HEK293 (cell line): ENCODE measurements around the gene PLEKHF1.

Experiments
- CTCF ChIA-PET: fragments of 350-600 bp; formaldehyde crosslinking; extraction: SDS; loops from one replicate; lab custom pipeline; 2021; ENCODE audit warnings: antibody characterized with exemption; lab: Yijun Ruan, JAX
- POLR2A ChIA-PET: fragments of 300-600 bp; formaldehyde crosslinking; extraction: SDS; loops from one replicate; lab custom pipeline; 2020; ENCODE audit warnings: antibody characterized with exemption, inconsistent platforms; lab: Yijun Ruan, JAX
- H3K27ac ChIP-seq: fragments of 200-500 bp; sonication (Bioruptor generic); 2 replicates; pipeline ENCODE4 v1.5.1; 2014; ENCODE audit warnings: low read depth, low read length, control low read depth, inconsistent platforms; ENCODE audit errors: extremely low read depth
- H3K36me3 ChIP-seq, 2 experiments: fragments of 200-500 bp in 1 of 2; sonication (Bioruptor generic) in 1 of 2; 1 replicate in 1 of 2; 2 replicates in 1 of 2; pipeline ENCODE4 v1.5.1; 2014 to 2017; ENCODE audit warnings: inconsistent platforms in 2 of 2, low read length in 2 of 2; ENCODE audit not compliant: control insufficient read depth in 2 of 2, insufficient read depth in 1 of 2
- H3K4me1 ChIP-seq: fragments of 200-500 bp; sonication (Bioruptor generic); 2 replicates; pipeline ENCODE4 v1.5.1; 2014; ENCODE audit warnings: mild to moderate bottlenecking, low read length, inconsistent platforms; ENCODE audit not compliant: control insufficient read depth, insufficient read depth
- H3K4me3 ChIP-seq: 2 replicates; pipeline ENCODE4 v1.5.1; 2011; ENCODE audit warnings: low read depth, mild to moderate bottlenecking, control low read depth, low read length, moderate library complexity
- H3K9me3 ChIP-seq: fragments of 200-500 bp; sonication (Bioruptor generic); 2 replicates; pipeline ENCODE4 v1.5.1; 2014; ENCODE audit warnings: low read depth, low read length, inconsistent platforms; ENCODE audit not compliant: control insufficient read depth, insufficient read depth
- FEZF1 ChIP-seq: fragments of 450-650 bp; formaldehyde crosslinking; IDR thresholded peaks from 2 replicates; pipeline ENCODE4 v1.5.1; 2016; ENCODE audit warnings: missing biosample characterization, missing genetic modification characterization
- IKZF3 ChIP-seq: fragments of 450-650 bp; IDR thresholded peaks from 2 replicates; pipeline ENCODE4 v1.5.0; 2018; ENCODE audit warnings: missing biosample characterization, mild to moderate bottlenecking, missing genetic modification characterization, moderate library complexity
- KLF8 ChIP-seq: fragments of 450-650 bp; formaldehyde crosslinking; IDR thresholded peaks from 2 replicates; pipeline ENCODE4 v1.5.1; 2016; ENCODE audit warnings: missing biosample characterization, missing genetic modification characterization
- MYNN ChIP-seq: fragments of 450-650 bp; formaldehyde crosslinking; IDR thresholded peaks from 2 replicates; pipeline ENCODE4 v1.5.1; 2016; ENCODE audit warnings: missing biosample characterization, missing genetic modification characterization, borderline replicate concordance
- PATZ1 ChIP-seq: fragments of 450-650 bp; formaldehyde crosslinking; IDR thresholded peaks from 2 replicates; pipeline ENCODE4 v1.5.1; 2016; ENCODE audit warnings: missing biosample characterization, missing genetic modification characterization
- SALL2 ChIP-seq: fragments of 450-650 bp; formaldehyde crosslinking; IDR thresholded peaks from 2 replicates; pipeline ENCODE4 v1.5.0; 2017; ENCODE audit warnings: missing biosample characterization, mild to moderate bottlenecking, missing genetic modification characterization, borderline replicate concordance
- SP3 ChIP-seq: fragments of 450-650 bp; formaldehyde crosslinking; IDR thresholded peaks from 2 replicates; pipeline ENCODE4 v1.5.1; 2016; ENCODE audit warnings: missing biosample characterization, missing genetic modification characterization
- ZBTB17 ChIP-seq: fragments of 450-650 bp; formaldehyde crosslinking; IDR thresholded peaks from 2 replicates; pipeline ENCODE4 v1.5.1; 2016; ENCODE audit warnings: missing biosample characterization, missing genetic modification characterization
- ZBTB20 ChIP-seq: fragments of 450-650 bp; formaldehyde crosslinking; IDR thresholded peaks from 2 replicates; pipeline ENCODE4 v1.5.1; 2016; ENCODE audit warnings: missing biosample characterization, missing genetic modification characterization
- ZFP3 ChIP-seq: fragments of 450-650 bp; formaldehyde crosslinking; IDR thresholded peaks from 2 replicates; pipeline ENCODE4 v1.5.1; 2016; ENCODE audit warnings: low read depth, missing biosample characterization, missing genetic modification characterization
- ZNF155 ChIP-seq: fragments of 450-650 bp; formaldehyde crosslinking; IDR thresholded peaks from 2 replicates; pipeline ENCODE4 v1.5.1; 2016; ENCODE audit warnings: missing biosample characterization, missing genetic modification characterization
- ZNF324 ChIP-seq: fragments of 450-650 bp; formaldehyde crosslinking; IDR thresholded peaks from 2 replicates; pipeline ENCODE4 v1.5.1; 2016; ENCODE audit warnings: missing biosample characterization, missing genetic modification characterization
- ZNF350 ChIP-seq: fragments of 450-650 bp; formaldehyde crosslinking; IDR thresholded peaks from 2 replicates; pipeline ENCODE4 v1.5.0; 2017; ENCODE audit warnings: missing biosample characterization, mild to moderate bottlenecking, missing genetic modification characterization
- ZNF366 ChIP-seq: fragments of 450-650 bp; formaldehyde crosslinking; conservative IDR thresholded peaks from 2 replicates; pipeline ENCODE4 v1.5.1; 2016; ENCODE audit warnings: missing biosample characterization, missing genetic modification characterization
- ZNF394 ChIP-seq: fragments of 450-650 bp; formaldehyde crosslinking; IDR thresholded peaks from 2 replicates; pipeline ENCODE4 v1.5.1; 2016; ENCODE audit warnings: missing biosample characterization, missing genetic modification characterization, mild to moderate bottlenecking, moderate library complexity, borderline replicate concordance
- ZNF404 ChIP-seq: fragments of 450-650 bp; formaldehyde crosslinking; IDR thresholded peaks from 2 replicates; pipeline ENCODE4 v1.5.1; 2017; ENCODE audit warnings: missing biosample characterization, missing genetic modification characterization
- ZNF518A ChIP-seq: fragments of 450-650 bp; formaldehyde crosslinking; conservative IDR thresholded peaks from 2 replicates; pipeline ENCODE4 v1.5.1; 2016; ENCODE audit warnings: low read depth, missing biosample characterization, missing genetic modification characterization
- ZNF529 ChIP-seq: fragments of 450-650 bp; formaldehyde crosslinking; IDR thresholded peaks from 2 replicates; pipeline ENCODE4 v1.5.1; 2017; ENCODE audit warnings: missing genetic modification characterization, missing biosample characterization; ENCODE audit not compliant: insufficient replicate concordance
- ZNF580 ChIP-seq: fragments of 450-650 bp; formaldehyde crosslinking; IDR thresholded peaks from 2 replicates; pipeline ENCODE4 v1.5.1; 2016; ENCODE audit warnings: missing biosample characterization, missing genetic modification characterization
- ZNF600 ChIP-seq: fragments of 450-650 bp; formaldehyde crosslinking; IDR thresholded peaks from 2 replicates; pipeline ENCODE4 v1.5.1; 2016; ENCODE audit warnings: missing biosample characterization, missing genetic modification characterization
- ZNF610 ChIP-seq: fragments of 450-650 bp; formaldehyde crosslinking; IDR thresholded peaks from 2 replicates; pipeline ENCODE4 v1.5.1; 2016; ENCODE audit warnings: missing biosample characterization, missing genetic modification characterization, borderline replicate concordance
- ZNF626 ChIP-seq: fragments of 450-650 bp; sonication (Bioruptor Pico); formaldehyde crosslinking; IDR thresholded peaks from 2 replicates; pipeline ENCODE4 v1.5.1; 2018; ENCODE audit warnings: missing biosample characterization, missing genetic modification characterization, inconsistent platforms
- ZNF639 ChIP-seq: fragments of 450-650 bp; formaldehyde crosslinking; IDR thresholded peaks from 2 replicates; pipeline ENCODE4 v1.5.1; 2016; ENCODE audit warnings: missing biosample characterization, missing genetic modification characterization
- ZNF654 ChIP-seq: fragments of 450-650 bp; formaldehyde crosslinking; IDR thresholded peaks from 2 replicates; pipeline ENCODE4 v1.5.1; 2016; ENCODE audit warnings: low read depth, missing biosample characterization, missing genetic modification characterization
- ZNF76 ChIP-seq: fragments of 450-650 bp; formaldehyde crosslinking; IDR thresholded peaks from 2 replicates; pipeline ENCODE4; 2016; ENCODE audit warnings: low read depth, missing biosample characterization, missing genetic modification characterization, borderline replicate concordance
- ZNF768 ChIP-seq: fragments of 450-650 bp; formaldehyde crosslinking; IDR thresholded peaks from 2 replicates; pipeline ENCODE4 v1.5.1; 2018; ENCODE audit warnings: missing biosample characterization, mild to moderate bottlenecking, missing genetic modification characterization
- ZNF776 ChIP-seq: fragments of 450-650 bp; formaldehyde crosslinking; IDR thresholded peaks from 2 replicates; pipeline ENCODE4 v1.5.0; 2017; ENCODE audit warnings: missing biosample characterization, missing genetic modification characterization, borderline replicate concordance
- ZSCAN18 ChIP-seq: fragments of 450-650 bp; formaldehyde crosslinking; IDR thresholded peaks from 2 replicates; pipeline ENCODE4 v1.5.1; 2016; ENCODE audit warnings: missing biosample characterization, missing genetic modification characterization

The PLEKHF1 gene

GRCh38 chr19:29690842-29691241 is 25.6 kb downstream of the PLEKHF1 start:
- Histone ChIP-seq H3K36me3 (no peaks in the 10 kb centered on the region), H3K27ac (no peak overlapping the region), H3K4me3 (no peak overlapping the region), H3K4me1 (no peaks in the 10 kb centered on the region), H3K9me3 (no peaks in the 10 kb centered on the region)
- POLR2A ChIA-PET: no interaction called here
- CTCF ChIA-PET: interaction anchor here (0.6 to 8.1 kb wide), 25 partner anchors 12 to 937 kb away, joined by 3 to 220 read pairs (median 4); partner anchors contain the start of genes C19orf12, PLEKHF1 and POP4
- TF ChIP-seq MYNN (no peak), ZNF639 (tag by site-specific recombination) (peak; percentile 17; the same call in 1 of the 2 replicates), SALL2 (tag by site-specific recombination) (no peak), ZBTB17 (tag by site-specific recombination) (0 out of 2 replicates have a peak, but pooled peaks have one; percentile 43), ZNF518A (tag by site-specific recombination) (0 out of 2 replicates have a peak, but pooled peaks have one; percentile 41), ZBTB20 (tag by site-specific recombination) (no peak), ZNF768 (tag by site-specific recombination) (0 out of 2 replicates have a peak, but pooled peaks have one; percentile 27), ZNF580 (tag by site-specific recombination) (0 out of 2 replicates have a peak, but pooled peaks have one; percentile 50), ZNF600 (tag by site-specific recombination) (no peak), ZNF350 (tag by site-specific recombination) (no peak), FEZF1 (tag by site-specific recombination) (no peak), ZNF394 (tag by site-specific recombination) (no peak), ZFP3 (tag by site-specific recombination) (no peak), PATZ1 (tag by site-specific recombination) (peak; percentile 50; the same call in 1 of the 2 replicates), ZNF529 (no peak), ZNF626 (tag by site-specific recombination) (no peak), ZNF404 (tag by site-specific recombination) (no peak), ZNF610 (tag by site-specific recombination) (peak; percentile 88), ZNF366 (no peak), ZNF76 (peak; percentile 19; the same call in 1 of the 2 replicates), ZNF776 (no peak), ZNF155 (no peak), ZSCAN18 (tag by site-specific recombination) (no peak), ZNF324 (tag by site-specific recombination) (0 out of 2 replicates have a peak, but pooled peaks have one; percentile 59), SP3 (tag by site-specific recombination) (peak; percentile 32; the same call in 1 of the 2 replicates), IKZF3 (tag by site-specific recombination) (0 out of 2 replicates have a peak, but pooled peaks have one; percentile 18), ZNF654 (tag by site-specific recombination) (peak; percentile 93), KLF8 (tag by site-specific recombination) (peak; percentile 38; the same call in 1 of the 2 replicates)
